Measurements from ENCODE around the gene JAK2.
"Not testable (repeated sequence)": the region's sequence is repeated elsewhere in the genome, so short reads cannot be mapped to it uniquely, and the experiment has no call there.

The JAK2 gene

DNA sequence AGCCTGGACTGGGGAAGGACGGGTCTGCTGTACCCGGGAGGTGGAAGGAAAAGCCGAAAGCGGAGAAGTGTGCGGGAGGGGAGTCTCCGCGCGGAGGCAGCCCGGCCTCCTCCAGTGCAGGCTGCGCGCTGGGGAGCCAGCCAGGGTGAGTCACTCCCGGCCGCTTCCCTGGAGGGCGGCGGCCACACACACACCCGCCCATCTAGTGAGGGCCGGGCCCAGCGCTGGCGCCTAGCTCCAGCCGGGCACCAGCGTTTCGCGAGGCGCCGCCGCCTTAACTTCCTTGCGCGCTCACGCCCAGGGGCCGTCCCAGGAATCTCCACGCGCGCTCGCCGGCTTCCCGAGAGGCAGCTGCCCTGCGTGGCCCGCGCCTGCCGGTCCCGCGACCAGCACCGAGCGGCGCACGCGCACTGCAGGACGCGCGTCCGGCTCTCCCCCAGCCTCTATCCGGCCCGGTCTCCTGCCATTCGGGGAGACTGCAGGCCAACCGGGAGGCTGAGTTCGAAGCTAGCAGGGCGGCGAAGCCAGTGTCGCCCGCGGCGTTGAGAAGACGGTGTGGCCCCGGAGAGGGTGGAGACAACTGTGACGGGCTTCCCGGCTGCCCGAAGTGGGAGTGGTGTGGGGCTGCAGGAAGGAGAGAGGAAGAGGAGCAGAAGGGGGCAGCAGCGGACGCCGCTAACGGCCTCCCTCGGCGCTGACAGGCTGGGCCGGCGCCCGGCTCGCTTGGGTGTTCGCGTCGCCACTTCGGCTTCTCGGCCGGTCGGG, at the start of gene JAK2:
JAK2 (plus strand) TSS at position 652 of the 765 bp plus-strand sequence. CDS start 36,716 bp downstream, outside the sequence.
- peak; percentile 75 to 97 (median 86) for DNase-seq
- intact Hi-C loops (cut with DNase I) = loop anchor here (2.0 to 10.0 kb wide), 6 partner anchors 50 to 644 kb away; partner anchors contain the start of genes AK3, CDC37L1, PLGRKT and RCL1

DNA sequence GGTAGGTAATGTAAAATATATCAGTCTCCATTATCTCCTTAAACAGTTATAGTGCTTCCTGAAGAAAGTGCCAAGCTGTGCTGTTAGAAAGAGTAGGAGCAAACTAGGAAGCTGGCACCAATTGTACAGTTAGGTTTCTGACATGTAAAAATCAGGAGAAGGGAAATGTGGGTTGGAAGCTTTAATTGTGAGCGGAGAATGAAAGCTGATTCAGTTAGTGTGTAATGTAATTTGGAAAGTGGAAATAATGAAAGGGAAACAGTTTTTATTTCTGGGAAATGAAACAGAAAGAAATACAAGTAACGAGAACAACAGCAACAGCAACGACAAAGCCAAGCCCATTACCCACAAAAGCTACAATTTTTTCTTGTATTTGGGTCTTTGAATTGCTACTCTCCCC, 48.8 kb upstream of the JAK2 start:
- DNase-seq = no peak
- intact Hi-C loops (cut with DNase I) = loop anchor here (10.0 kb wide), 1 partner anchor 49 kb away; the partner anchor contains the start of gene JAK2

DNA sequence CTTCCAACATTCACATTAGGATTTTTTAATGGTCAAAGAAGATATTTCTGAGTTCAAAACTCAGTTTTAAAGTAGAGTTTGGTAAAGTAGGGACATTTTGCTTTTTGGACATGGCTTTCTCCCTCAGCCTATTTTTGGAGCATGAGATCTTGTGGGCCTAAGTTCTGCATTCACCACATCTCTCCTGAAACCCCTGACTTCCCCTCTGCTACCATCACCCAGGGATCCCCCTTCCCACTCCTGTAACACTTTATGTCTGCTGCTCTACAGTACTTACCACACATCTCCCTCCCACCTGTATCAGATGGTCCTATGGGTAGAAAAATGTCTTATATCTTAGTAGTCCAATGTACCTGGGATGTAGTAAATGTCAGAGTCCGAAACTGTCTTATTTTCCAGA, 48.2 kb upstream of the JAK2 start:
- DNase-seq = no peak
- intact Hi-C loops (cut with DNase I) = loop anchor here (10.0 kb wide), 1 partner anchor 48 kb away; the partner anchor contains the start of gene JAK2

DNA sequence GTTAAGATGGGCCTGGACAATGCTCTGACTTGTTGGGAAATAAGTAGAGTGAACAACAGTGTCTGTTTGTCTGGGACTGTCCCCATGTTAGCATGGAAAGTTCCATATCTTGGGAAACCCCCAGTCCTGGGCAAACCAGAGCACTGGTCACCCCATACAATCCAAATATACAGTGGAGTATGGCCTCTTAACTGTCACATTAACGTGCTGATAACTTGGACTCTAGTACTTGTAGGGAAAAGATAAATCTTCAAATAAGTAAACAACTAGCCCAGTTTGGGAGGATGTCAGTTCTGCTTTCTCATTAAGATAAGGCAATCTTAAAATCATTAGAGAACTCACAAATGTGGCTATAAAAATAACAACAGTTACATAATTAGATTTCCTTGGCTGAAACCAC, 47.6 kb upstream of the JAK2 start:
- DNase-seq = no peak
- intact Hi-C loops (cut with DNase I) = loop anchor here (10.0 kb wide), 1 partner anchor 47 kb away; the partner anchor contains the start of gene JAK2

DNA sequence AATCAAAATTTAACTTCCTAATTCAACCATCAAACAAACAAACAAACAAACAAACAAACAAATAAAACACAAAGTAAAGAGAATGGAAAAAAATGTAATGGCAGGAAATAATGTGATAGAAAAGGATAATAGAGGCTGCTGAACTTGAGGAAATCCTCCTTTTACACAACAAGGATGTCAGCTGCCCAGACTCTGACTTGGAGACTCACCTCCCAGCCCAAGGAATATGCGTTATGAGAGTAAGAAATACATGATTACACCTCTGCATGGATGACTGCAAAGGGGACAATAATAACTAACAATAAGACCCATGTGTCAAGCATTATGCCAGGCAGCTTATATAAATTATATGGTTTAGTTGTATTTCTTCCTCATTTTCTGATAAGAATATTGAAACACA, 46.6 kb upstream of the JAK2 start:
- intact Hi-C loops (cut with DNase I) = loop anchor here (10.0 kb wide), 1 partner anchor 46 kb away; the partner anchor contains the start of gene JAK2
- DNase-seq = no peak

DNA sequence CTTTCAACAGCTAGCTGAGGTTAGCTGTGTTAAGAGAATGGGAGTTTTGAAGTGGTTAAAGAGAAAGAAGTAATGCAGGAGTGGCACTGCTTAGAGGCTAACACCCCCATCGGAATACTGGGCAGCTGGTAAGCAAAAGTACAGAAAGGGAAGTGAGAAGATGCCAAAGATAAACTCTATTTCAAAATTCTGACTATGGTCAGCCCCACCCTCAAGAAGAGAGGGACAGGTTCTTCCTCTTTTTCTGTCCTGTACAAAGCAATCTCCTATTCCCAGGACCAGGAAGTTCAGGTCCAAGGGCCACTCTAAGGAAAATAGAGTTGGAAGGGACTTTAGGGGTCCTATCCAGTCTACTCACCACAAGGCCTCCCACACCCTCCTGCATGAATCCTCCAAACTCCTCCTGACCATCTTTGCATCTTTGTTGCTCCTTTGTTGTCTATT, 45.9 kb upstream of the JAK2 start:
- intact Hi-C loops (cut with DNase I) = loop anchor here (10.0 kb wide), 1 partner anchor 46 kb away; the partner anchor contains the start of gene JAK2
- no peak for DNase-seq

DNA sequence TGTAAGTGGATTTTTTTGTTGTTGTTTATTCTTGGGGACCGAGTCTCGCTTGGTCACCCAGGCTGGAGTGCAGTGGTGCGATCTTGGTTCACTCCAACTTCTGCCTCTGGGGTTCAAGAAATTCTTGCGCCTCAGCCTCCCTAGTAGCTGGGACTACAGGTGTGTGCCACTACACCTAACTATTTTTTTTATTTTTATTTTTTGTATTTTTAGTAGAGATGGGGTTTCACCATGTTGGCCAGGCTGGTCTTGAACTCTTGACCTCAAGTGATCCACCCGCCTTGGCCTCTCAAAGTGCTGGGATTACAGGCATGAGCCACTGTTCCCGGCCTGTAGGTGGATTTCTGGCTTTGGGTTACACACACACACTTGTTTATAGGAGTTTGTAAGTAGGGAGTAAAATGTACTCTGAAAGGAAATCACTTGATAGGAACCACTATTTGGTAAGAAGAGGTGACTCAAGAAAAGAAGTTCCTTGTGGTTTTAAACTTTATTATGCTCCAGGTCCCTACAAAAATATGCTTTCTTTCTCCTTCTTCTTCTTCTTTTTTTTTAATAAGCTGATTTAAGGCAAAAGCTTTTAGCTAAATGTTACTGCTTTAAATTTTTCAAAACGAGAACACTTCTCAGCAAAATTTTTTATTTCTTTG, 42.9 kb upstream of the JAK2 start:
- intact Hi-C loops (cut with DNase I); DNase-seq: not testable (repeated sequence)

DNA sequence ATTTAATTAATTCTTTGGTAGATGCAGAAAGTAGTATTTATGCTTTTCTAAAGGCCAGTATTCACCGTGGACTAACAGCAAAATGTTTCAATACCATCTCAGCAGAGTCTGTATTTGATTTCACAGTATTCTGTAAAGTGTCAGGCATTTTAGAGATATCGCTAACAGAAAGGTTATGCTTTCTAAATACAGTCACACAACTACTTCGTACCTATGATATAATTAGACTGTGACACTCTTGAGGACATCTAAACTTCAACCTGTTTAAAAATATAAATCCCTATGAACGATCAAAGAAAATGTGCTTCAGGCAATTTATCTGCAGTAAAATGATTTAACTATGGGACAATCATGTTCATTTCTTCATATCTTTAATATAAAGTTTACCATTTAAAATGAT, 41.7 kb upstream of the JAK2 start:
- no peak for DNase-seq
- intact Hi-C loops (cut with DNase I) = no loop called here

DNA sequence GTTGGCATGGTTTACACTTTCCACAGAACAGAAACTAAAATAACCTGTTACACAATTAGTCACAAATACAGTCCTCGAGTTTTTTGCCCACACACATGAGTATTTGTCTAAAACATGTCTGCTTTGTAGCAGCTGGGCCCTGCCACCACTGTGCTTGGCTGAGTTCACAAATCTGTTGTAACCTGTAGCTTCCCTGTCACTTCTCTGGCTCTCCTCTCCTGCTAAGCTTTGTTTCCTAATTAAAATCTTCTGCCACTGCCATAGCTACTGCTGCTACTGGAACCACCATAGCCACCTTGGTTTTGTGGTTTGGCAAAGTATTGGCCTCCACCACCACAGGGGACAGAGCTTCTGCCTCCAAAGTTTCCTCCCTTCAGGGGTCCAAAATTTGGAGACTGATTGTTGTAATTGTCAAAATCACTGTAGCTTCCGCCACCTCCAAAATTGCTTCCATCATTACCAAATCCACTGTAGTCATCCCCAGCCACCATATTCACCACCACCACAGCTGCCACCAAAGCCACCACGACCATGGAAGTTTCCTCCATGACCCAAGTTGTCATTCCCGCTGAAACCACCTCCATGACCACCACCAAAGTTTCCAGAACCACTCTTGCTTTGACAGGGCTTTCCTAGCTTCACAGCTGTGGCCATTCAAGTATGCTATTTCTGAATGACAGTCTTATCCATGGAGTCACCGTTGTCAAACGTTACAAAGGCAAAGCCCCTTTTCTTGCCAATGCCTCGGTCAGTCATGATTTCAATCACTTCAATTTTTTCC, 40.5 kb upstream of the JAK2 start:
- peak in 3 of 10 donors; percentile 24 to 86 (median 69) for DNase-seq
- intact Hi-C loops (cut with DNase I) = not testable (repeated sequence)

DNA sequence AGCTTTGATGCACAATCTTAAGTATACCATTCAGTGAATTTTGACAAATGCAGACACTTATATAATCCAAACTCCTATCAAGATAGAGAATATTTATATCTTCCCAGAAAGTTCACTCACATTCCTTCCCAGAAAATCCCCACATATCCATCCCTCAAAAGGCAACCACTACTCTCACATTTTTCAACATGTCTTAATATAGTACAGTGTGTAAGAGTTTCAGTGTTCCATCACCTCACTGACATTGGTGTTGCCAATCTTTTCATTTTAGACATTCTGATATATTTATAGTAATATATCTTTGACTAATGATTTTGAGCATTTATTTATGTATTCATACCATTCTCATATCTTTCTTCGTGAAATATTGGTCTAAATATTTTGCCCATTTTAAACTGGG, 38.1 kb upstream of the JAK2 start:
- intact Hi-C loops (cut with DNase I) = no loop called here
- no peak for DNase-seq

DNA sequence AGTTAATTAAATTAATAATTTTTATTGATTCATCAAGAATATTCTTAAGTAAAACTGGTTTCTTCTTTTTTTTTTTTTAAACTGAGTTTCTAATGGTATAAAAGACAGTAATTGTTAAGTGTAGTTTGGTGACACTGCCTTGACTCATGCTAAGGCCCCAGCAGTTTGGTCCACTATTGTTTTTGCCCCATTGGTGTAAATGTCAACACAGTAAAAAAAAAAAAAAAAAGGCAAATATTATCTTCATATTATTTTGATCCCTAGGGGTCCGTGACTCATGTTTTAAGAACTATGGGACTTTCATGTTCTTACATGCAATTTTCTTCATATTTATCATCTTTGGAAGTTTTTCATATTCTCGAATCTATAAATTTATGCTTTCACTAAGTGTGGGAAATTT, 29.2 kb upstream of the JAK2 start:
- no peak for DNase-seq
- intact Hi-C loops (cut with DNase I) = no loop called here

DNA sequence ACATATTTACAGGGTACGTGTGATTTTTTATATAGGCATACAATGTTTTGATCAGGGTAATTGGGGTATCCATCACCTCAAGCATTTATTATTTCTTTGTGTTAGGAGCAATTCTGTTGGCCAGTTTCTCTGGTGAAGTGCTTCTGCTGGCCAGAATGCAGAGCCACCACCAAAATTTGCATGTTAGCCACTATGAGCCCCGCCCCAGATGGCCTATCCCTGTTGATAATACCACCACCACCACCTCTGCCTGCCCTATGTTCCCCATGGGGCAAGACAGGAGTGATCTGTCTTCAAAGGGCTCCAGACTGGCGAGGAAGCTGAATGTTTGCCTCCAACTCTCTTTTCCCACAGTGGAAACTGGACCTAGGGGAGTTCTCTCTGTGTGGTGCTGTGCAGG, 26.0 kb upstream of the JAK2 start:
- intact Hi-C loops (cut with DNase I) = no loop called here
- DNase-seq = no peak

DNA sequence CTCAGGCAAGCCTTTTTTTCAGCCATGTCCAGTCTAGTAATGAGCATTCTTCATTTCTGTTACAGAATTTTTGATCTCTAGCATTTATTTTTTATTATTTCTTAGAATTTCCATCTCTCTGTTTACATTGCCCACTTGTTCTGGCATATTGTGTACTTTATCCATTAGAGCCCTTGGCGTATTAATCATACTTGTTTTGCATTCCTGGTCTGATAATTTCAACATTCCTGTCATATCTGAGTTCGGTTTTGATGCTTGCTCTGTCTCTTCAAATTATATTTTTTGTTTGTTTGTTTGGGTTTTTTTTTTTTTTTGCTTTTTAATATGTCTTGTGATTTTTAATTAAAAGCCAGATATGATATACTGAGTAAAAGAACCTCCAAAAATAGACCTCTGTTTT, 23.0 kb upstream of the JAK2 start:
- DNase-seq = no peak
- intact Hi-C loops (cut with DNase I) = no loop called here

DNA sequence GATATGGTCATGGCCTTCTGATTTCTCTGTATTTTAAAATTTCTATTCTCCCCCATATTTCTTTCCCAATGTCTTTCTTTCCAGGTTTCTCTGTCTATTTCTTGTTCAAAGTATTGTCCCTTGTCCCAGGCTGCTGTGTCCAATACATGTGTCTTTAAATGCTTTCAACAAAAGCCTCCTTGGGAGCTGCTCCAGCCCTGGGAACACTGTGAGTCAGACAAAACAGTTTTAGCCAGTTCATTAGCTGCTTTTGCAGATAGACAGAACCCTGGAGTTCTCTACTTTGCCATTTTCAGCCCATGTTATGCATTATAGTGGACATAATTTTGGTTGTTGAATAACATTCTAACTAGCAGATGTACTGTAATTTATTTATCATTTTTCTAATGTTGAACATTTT, 20.5 kb upstream of the JAK2 start:
- intact Hi-C loops (cut with DNase I) = no loop called here
- DNase-seq = no peak

DNA sequence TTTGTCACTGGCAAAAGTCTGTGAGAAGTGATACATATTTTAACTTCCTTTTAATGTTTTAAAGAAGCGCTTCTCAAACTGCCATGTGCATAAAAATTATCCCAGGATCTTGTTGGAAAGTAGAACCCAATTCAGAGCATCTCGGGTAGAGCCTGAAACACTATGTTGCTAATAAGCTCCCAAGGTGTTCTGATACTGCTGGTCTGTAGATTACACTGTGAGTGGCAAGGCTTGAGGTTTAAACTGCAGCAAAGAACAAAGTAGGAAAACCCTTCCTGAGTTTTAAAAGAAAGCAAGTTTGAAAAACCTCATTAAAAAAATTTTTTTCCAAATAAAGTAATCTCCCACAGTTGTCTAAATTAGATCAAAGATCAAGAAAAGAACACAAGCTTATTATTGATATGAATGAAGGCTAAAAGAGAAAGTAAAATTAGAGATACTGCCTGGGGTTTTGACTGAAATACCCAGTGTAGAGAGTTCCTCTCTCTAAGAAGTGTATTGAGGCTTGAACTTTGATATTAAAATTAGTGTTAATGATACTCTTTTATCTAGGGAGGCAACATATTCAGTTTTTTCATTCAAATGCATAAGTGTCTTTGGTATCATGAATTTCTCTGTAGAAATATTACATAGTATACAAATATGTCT, 19.8 kb upstream of the JAK2 start:
- no peak for DNase-seq
- intact Hi-C loops (cut with DNase I) = no loop called here

DNA sequence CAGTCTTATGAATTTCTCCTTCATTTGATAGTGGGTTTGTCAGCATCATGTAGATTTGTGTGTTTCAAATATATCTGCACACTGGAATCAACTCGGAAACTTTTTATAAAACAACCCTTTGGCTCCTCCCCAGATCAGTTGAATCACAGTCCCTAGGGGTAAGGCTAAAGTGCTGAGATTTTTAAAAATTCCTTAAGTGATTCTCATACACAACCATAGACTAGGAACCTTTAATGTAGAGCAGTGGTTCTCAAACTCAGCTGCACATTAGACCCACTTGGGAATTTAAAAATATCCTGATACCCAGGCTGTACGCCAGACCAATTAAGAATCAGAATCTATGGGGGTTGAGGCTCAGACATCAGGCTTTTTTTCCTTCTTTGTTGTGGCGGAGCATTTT, 17.5 kb upstream of the JAK2 start:
- no peak for DNase-seq
- intact Hi-C loops (cut with DNase I) = no loop called here

DNA sequence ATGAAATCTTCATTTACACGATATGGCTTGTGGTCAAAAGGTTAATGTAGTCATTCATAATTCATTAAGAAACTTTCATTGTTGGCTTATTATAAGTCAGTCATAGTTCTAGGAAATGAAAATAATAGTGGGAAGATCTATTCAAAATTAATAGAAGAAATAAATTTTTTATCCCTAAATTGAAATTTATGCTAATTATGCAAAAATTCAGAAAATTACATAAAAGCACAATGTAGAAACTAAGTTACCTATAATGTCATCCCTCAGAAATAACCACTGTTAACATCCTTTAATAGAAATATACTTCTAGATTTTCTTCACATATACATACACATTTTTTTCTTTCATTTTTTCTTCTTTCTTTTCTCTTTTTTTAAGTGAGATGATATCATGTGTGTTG, 15.9 kb upstream of the JAK2 start:
- DNase-seq = no peak
- intact Hi-C loops (cut with DNase I) = no loop called here

DNA sequence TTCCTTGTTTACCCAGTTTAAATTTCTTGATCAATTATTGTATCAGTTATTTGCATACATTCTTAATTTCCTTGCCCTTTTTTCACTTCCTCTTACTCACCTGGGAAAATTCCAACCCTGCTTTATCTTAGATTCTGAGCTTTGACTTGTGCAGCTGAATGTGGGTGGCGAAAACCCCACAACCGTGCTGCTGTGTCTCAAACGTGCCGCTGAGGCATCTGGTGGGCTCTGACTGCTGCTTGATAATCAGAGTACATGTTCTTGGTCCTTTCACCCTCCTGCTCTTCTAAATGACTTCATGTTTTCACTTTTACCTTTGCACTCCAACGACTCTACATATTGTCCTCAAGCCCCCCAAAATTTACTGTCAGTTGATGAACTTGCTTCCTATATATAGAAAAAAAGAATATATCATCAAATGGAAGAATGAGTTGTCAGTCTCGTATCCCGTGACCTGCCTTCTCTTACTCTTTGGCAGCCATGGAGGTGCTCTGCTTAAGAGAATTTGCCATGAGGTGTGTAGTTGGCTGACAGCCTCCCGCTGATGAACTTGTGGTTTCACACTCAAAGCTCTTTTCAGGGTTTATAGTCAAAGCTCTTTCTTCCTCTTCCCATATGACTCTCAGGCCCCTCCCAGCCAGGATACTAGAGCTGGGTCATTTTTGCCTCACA, 14.0 kb upstream of the JAK2 start:
- intact Hi-C loops (cut with DNase I) = no loop called here
- DNase-seq = peak in 1 of 10 donors; percentile 24

DNA sequence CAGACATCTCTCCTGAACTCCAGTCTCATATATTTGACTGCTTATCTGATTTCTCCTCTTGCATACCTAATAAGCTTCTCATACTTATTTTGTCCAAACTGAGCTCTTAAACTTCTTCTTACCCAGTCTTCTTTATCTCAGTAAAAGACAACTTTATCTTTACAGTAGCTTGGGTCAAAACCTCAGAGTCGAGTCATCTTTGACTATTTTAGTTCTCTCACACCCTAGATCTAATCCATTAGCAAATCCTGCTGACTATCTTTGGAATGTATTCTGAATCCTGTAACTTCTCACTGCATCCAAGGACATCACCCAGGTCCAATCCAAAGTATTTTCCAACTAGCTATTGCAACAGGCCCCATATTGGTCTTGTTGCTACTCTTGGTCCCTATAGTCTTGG, 11.8 kb upstream of the JAK2 start:
- DNase-seq = no peak
- intact Hi-C loops (cut with DNase I) = no loop called here

DNA sequence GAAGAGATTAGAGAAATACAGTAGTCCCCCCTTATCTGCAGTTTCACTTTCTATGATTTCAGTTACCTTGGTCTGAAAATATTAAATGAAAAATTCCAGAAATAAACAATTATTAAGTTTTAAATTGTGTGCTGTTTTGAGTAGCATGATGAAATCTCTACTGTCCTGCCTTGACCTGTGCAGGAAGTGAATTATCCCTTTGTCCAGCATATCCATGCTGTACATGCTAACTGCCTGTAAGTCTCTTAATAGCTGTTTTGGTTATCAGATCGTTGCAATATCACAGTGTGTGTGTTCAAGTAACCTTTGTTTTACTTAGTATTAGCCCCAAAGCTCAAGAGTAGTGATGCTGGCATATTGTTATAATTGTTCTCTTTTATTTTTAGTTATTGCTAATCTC, 11.2 kb upstream of the JAK2 start:
- DNase-seq = no peak
- intact Hi-C loops (cut with DNase I) = no loop called here

Data from posterior cingulate gyrus (tissue), 11 donors.